NCI-H2107 treated with DMSO at 0.1 percent for 48 hours (cell line): Measurements from ENCODE around the gene BICRA.
A peak's percentile ranks its signal among the peaks of the same experiment; 100 is the strongest.
"Not testable (repeated sequence)": the region's sequence is repeated elsewhere in the genome, so short reads cannot be mapped to it uniquely, and the experiment has no call there.

ENCODE experiments used
- DNase-seq: peaks from one replicate; lab custom pipeline; 2025; ENCODE audit not compliant: unreplicated experiment; lab: John Stamatoyannopoulos, UW

BICRA gene

GRCh38 chr19:47630594-47630993 lies 21.7 kb downstream of the BICRA start:
- no peak for DNase-seq

GRCh38 chr19:47631681-47632446 lies 22.9 kb downstream of the BICRA start:
- DNase-seq, result no peak

- DNase-seq, result no peak
Measured at GRCh38 chr19:47633517-47633916, 24.6 kb downstream of the BICRA start.

- DNase-seq, result no peak
Measured at GRCh38 chr19:47633996-47634395, 25.1 kb downstream of the BICRA start.

- DNase-seq, result not testable (repeated sequence)
Measured at GRCh38 chr19:47635152-47635754, 26.3 kb downstream of the BICRA start.

GRCh38 chr19:47637550-47637949 lies 28.6 kb downstream of the BICRA start:
- DNase-seq, result no peak

- no peak for DNase-seq
Measured at GRCh38 chr19:47641891-47642485, 33.1 kb downstream of the BICRA start.

- no peak for DNase-seq
Measured at GRCh38 chr19:47643281-47643680, 34.3 kb downstream of the BICRA start.

- no peak for DNase-seq
Measured at GRCh38 chr19:47644199-47644598, 35.3 kb downstream of the BICRA start.

GRCh38 chr19:47644743-47645482 lies 36.0 kb downstream of the BICRA start:
- DNase-seq, result peak; percentile 21

- no peak for DNase-seq
Measured at GRCh38 chr19:47646924-47647323, 38.0 kb downstream of the BICRA start.

- no peak for DNase-seq
Measured at GRCh38 chr19:47649588-47649987, 40.7 kb downstream of the BICRA start.

GRCh38 chr19:47650700-47651099 lies 41.8 kb downstream of the BICRA start:
- no peak for DNase-seq

- DNase-seq, result no peak
Measured at GRCh38 chr19:47651132-47651531, 42.2 kb downstream of the BICRA start.

GRCh38 chr19:47651691-47652090 lies 42.8 kb downstream of the BICRA start:
- DNase-seq, result no peak

- no peak for DNase-seq
Measured at GRCh38 chr19:47652285-47652684, 43.4 kb downstream of the BICRA start.

- DNase-seq, result no peak
Measured at GRCh38 chr19:47653856-47654255, 44.9 kb downstream of the BICRA start.

- DNase-seq, result no peak
Measured at GRCh38 chr19:47657719-47658118, 48.8 kb downstream of the BICRA start.

GRCh38 chr19:47658431-47659348 lies 49.8 kb downstream of the BICRA start:
- DNase-seq, result no peak

- no peak for DNase-seq
Measured at GRCh38 chr19:47660435-47660832, 51.5 kb downstream of the BICRA start.

GRCh38 chr19:47661161-47661560 lies 52.2 kb downstream of the BICRA start:
- DNase-seq, result no peak
